Stimulated activated CD8-positive, alpha-beta memory T cell treated with anti-CD3 and anti-CD28 coated beads, Interleukin-7, amount 100 ng/mL, for 48 hours (primary cell): ENCODE data around the gene ENO4.

Experiments used
- DNase-seq, 2 donors: peaks; one replicate each; pipeline ENCODE4 v3.0.0-alpha.2; 2020; ENCODE audit warnings: low read depth in 1 of 2; ENCODE audit errors: extremely low read depth in 1 of 2

ENO4 gene

GRCh38 chr10:116909307-116909706, 60.0 kb downstream of the ENO4 start:
- DNase-seq = no peak

- DNase-seq = no peak
Measured at GRCh38 chr10:116910910-116911309, 61.6 kb downstream of the ENO4 start.

- DNase-seq = no peak
Measured at GRCh38 chr10:116912162-116912561, 62.9 kb downstream of the ENO4 start.

GRCh38 chr10:116913695-116914094, 64.4 kb downstream of the ENO4 start:
- DNase-seq = no peak

GRCh38 chr10:116915340-116915739, 66.0 kb downstream of the ENO4 start:
- DNase-seq = no peak

- no peak for DNase-seq
Measured at GRCh38 chr10:116917481-116917880, 68.2 kb downstream of the ENO4 start.

- no peak for DNase-seq
Measured at GRCh38 chr10:116918583-116918982, 69.3 kb downstream of the ENO4 start.

- no peak for DNase-seq
Measured at GRCh38 chr10:116919164-116919563, 69.9 kb downstream of the ENO4 start.

- no peak for DNase-seq
Measured at GRCh38 chr10:116919706-116920105, 70.4 kb downstream of the ENO4 start.

GRCh38 chr10:116925056-116925455, 75.8 kb downstream of the ENO4 start:
- DNase-seq = no peak

- DNase-seq = no peak
Measured at GRCh38 chr10:116926426-116926825, 77.1 kb downstream of the ENO4 start.

GRCh38 chr10:116931806-116932205, 82.5 kb downstream of the ENO4 start:
- no peak for DNase-seq
